Body of pancreas (tissue), 4 donors: ENCODE data around the gene NCAM2.

Experiments
- CTCF ChIP-seq, 7 experiments: fragments of 450-650 bp in 4 of 7; fragments of 200-600 bp in 3 of 7; sonication (generic) in 3 of 7; IDR thresholded peaks; one replicate each; pipeline ENCODE4 v1.5.1; 2016 to 2019; ENCODE audit warnings: antibody characterized with exemption in 7 of 7
- POLR2A ChIP-seq, 3 donors: fragments of 450-650 bp; IDR thresholded peaks; one replicate each; pipeline ENCODE4 v1.6.1; 2016; ENCODE audit warnings: antibody characterized with exemption in 3 of 3, mild to moderate bottlenecking in 2 of 3

GRCh38 chr21:21002153-21002552 is 3.9 kb downstream of the NCAM2 start:
- no peak for TF ChIP-seq POLR2A (IDR thresholded peaks at IDR 0.05)
- TF ChIP-seq CTCF (IDR thresholded peaks at IDR 0.05), result no peak
